CD14-positive monocyte (primary cell): ENCODE data around the gene GFRA4. TPM values are rescaled to one million over a fixed set of nuclear protein-coding genes. Genes with fewer than 3 reads are reported as not detected.

Experiments
- DNase-seq, 3 donors: peaks; one replicate each; pipeline ENCODE4 v3.0.0-alpha.2; 2011 to 2022
- H2AFZ ChIP-seq: 2 replicates; pipeline ENCODE4 v1.6.0; 2012; ENCODE audit warnings: mild to moderate bottlenecking, low read depth, low read length, inconsistent platforms; ENCODE audit not compliant: insufficient read depth, poor library complexity, severe bottlenecking
- H3K27ac ChIP-seq, 2 donors: 1 replicate in 1 of 2; 2 replicates in 1 of 2; pipeline ENCODE4 v1.5.1; 2012 to 2013; ENCODE audit warnings: low read length in 2 of 2, control low read depth in 1 of 2, inconsistent platforms in 1 of 2, low read depth in 1 of 2, mild to moderate bottlenecking in 1 of 2
- H3K27me3 ChIP-seq, 2 donors: one replicate each; pipeline versions ENCODE4 v1.6.0 to v1.6.1; 2011 to 2013; ENCODE audit warnings: low read length in 2 of 2; ENCODE audit not compliant: control insufficient read depth in 2 of 2, insufficient read depth in 2 of 2
- H3K36me3 ChIP-seq, 2 donors: replicated peaks in 1 of 2; 1 replicate in 1 of 2; 2 replicates in 1 of 2; pipeline versions ENCODE4 v1.5.1 to v1.6.1; 2012 to 2013; ENCODE audit warnings: low read length in 2 of 2, control low read depth in 1 of 2, inconsistent platforms in 1 of 2, mild to moderate bottlenecking in 1 of 2; ENCODE audit not compliant: insufficient read depth in 2 of 2, control insufficient read depth in 1 of 2
- H3K4me1 ChIP-seq, 2 donors: 1 replicate in 1 of 2; 2 replicates in 1 of 2; pipeline versions ENCODE4 v1.5.1 to v1.6.1; 2012 to 2013; ENCODE audit warnings: low read length in 2 of 2, control low read depth in 1 of 2, inconsistent platforms in 1 of 2, mild to moderate bottlenecking in 1 of 2, moderate library complexity in 1 of 2; ENCODE audit not compliant: insufficient read depth in 2 of 2, control insufficient read depth in 1 of 2
- H3K4me2 ChIP-seq: replicated peaks from 2 replicates; pipeline ENCODE3; 2012; ENCODE audit warnings: low read length, moderate library complexity, mild to moderate bottlenecking; ENCODE audit not compliant: poor library complexity, severe bottlenecking; ENCODE audit errors: extremely low read depth
- H3K4me3 ChIP-seq, 3 experiments: fragments of 200-600 bp in 1 of 3; sonication (generic) in 1 of 3; replicated peaks in 1 of 3; 1 replicate in 2 of 3; 2 replicates in 1 of 3; pipeline ENCODE4 v1.5.1; 2011 to 2013; ENCODE audit warnings: low read length in 3 of 3, mild to moderate bottlenecking in 3 of 3, control low read depth in 2 of 3, low read depth in 2 of 3, inconsistent platforms in 1 of 3, moderate library complexity in 1 of 3
- H3K79me2 ChIP-seq: 2 replicates; pipeline ENCODE4 v1.6.0; 2012; ENCODE audit warnings: mild to moderate bottlenecking, control low read depth, inconsistent platforms, low read length, moderate library complexity; ENCODE audit not compliant: insufficient read depth
- H3K9ac ChIP-seq: 2 replicates; pipeline ENCODE4 v1.6.0; 2017; ENCODE audit warnings: low read length, mild to moderate bottlenecking; ENCODE audit not compliant: insufficient read depth, poor library complexity, severe bottlenecking
- H3K9me3 ChIP-seq, 2 donors: replicated peaks in 1 of 2; 1 replicate in 1 of 2; 2 replicates in 1 of 2; pipeline versions ENCODE4 v1.5.1 to v1.6.1; 2012 to 2013; ENCODE audit warnings: low read length in 2 of 2, control low read depth in 1 of 2; ENCODE audit not compliant: control insufficient read depth in 1 of 2, insufficient read depth in 1 of 2
- H4K20me1 ChIP-seq: 2 replicates; pipeline ENCODE4 v1.6.0; 2012; ENCODE audit warnings: mild to moderate bottlenecking, low read length, control low read depth, moderate library complexity; ENCODE audit not compliant: insufficient read depth
- H3K27ac Mint-ChIP-seq, 7 donors: one replicate each; pipeline ENCODE4 v1.8.0; 2020; ENCODE audit warnings: mild to moderate bottlenecking in 7 of 7, mixed read lengths in 7 of 7, moderate library complexity in 6 of 7, inconsistent platforms in 2 of 7
- H3K27me3 Mint-ChIP-seq, 3 donors: one replicate each; pipeline ENCODE4 v1.8.0; 2021 to 2022; ENCODE audit warnings: low read depth in 3 of 3, mild to moderate bottlenecking in 3 of 3, mixed read lengths in 3 of 3, moderate library complexity in 3 of 3, inconsistent platforms in 1 of 3
- H3K36me3 Mint-ChIP-seq, 2 donors: one replicate each; pipeline ENCODE4 v1.8.0; 2020; ENCODE audit warnings: mixed read lengths in 2 of 2, inconsistent platforms in 1 of 2, mild to moderate bottlenecking in 1 of 2
- H3K4me1 Mint-ChIP-seq: one replicate; pipeline ENCODE4 v1.8.0; 2020; ENCODE audit warnings: mild to moderate bottlenecking, mixed read lengths
- H3K4me3 Mint-ChIP-seq, 2 donors: one replicate each; pipeline ENCODE4 v1.8.0; 2020; ENCODE audit warnings: mild to moderate bottlenecking in 2 of 2, mixed read lengths in 2 of 2, moderate library complexity in 1 of 2
- H3K9me3 Mint-ChIP-seq, 7 donors: one replicate each; pipeline ENCODE4 v1.8.0; 2020 to 2022; ENCODE audit warnings: mixed read lengths in 7 of 7, mild to moderate bottlenecking in 6 of 7, moderate library complexity in 6 of 7, inconsistent platforms in 2 of 7
- CTCF ChIP-seq: fragments of 200-600 bp; IDR thresholded peaks from one replicate; pipeline ENCODE4 v1.8.0; 2022; ENCODE audit warnings: antibody characterized with exemption, mild to moderate bottlenecking
- WGBS: methylation state at CpG from one replicate; pipeline ENCODE4 v1.1.5; 2013; ENCODE audit warnings: missing lambda C conversion rate; ENCODE audit not compliant: insufficient coverage; 5-methylcytosine and 5-hydroxymethylcytosine counted together
- intact Hi-C, 2 donors: fragments of 100-400 bp; cut with micrococcal nuclease; formaldehyde crosslinking; loops; one replicate each; pipeline versions ENCODE4 v1.15.0 to v1.15.1; 2023
- polyA plus RNA-seq, 3 donors: library from polyadenylated mRNA; depleted of rRNA in 1 of 3; unstranded in 2 of 3; stranded (reverse) in 1 of 3; fragments of 300-500 nt in 2 of 3; fragments of >200 nt in 1 of 3; fragmentation: Illumina TruSeq in 2 of 3; gene quantifications; 1 replicate in 2 of 3; 2 replicates in 1 of 3; pipeline ENCODE4 v1.2.3, GENCODE V29; 2012 to 2021

GFRA4 gene
- polyA plus RNA-seq, 3 donors: not detected

DNA sequence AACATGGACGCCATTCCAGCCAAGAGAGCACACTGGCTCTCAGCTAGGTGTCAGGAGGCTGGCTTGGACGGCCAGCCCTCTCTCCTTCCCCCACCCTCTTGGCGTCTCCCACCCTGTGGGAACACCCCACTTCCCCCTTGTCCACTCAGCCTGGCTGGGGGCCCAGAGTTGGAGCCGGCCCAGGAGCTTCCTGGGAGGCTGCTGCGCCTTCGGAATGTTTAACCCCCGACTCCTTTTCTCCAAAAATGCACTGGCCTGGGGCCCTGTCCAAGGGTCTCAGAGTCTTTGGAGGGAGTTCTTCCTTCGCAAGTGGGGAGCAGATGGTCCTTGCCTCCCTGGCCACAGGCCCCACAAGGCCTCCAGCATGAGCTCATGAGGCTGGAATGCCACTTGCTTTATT is 14.5 kb upstream of the GFRA4 start:
- Histone ChIP-seq H3K4me1 (peaks cover 12 to 13% of the 10 kb centered on the region in 2 donors), H3K27me3 (peaks cover 18 to 74% of the 10 kb centered on the region in 2 donors), H3K79me2 (no peaks in the 10 kb centered on the region), H4K20me1 (no peaks in the 10 kb centered on the region), H3K9ac (no peak overlapping the region), H3K27ac (no peak overlapping the region), H3K4me2 (no peak overlapping the region), H3K4me3 (no peak overlapping the region), H3K36me3 (no peaks in the 10 kb centered on the region), H3K9me3 (no peaks in the 10 kb centered on the region), H2AFZ (no peak overlapping the region)
- Mint-ChIP-seq H3K4me1 (peaks cover 16% of the 10 kb centered on the region), H3K9me3 (peaks cover 0 to 10% (median 4%) of the 10 kb centered on the region in 7 donors), H3K36me3 (peaks cover 0 to 3% of the 10 kb centered on the region in 2 donors), H3K4me3 (no peak overlapping the region), H3K27ac (no peak overlapping the region), H3K27me3 (peaks cover 61 to 82% (median 72%) of the 10 kb centered on the region in 3 donors)
- TF ChIP-seq CTCF: no peak
- WGBS: 90% methylated on average over 7 of the region's 8 CpGs
- no peak for DNase-seq
- intact Hi-C loops: loop anchor here (2.0 to 5.0 kb wide), 4 partner anchors 70 to 180 kb away; no protein-coding TSS in a partner anchor

- no peak for TF ChIP-seq CTCF
- Mint-ChIP-seq H3K4me1 (peaks cover 9% of the 10 kb centered on the region), H3K36me3 (peaks cover 0 to 3% of the 10 kb centered on the region in 2 donors), H3K27ac (no peak overlapping the region), H3K9me3 (peaks cover 0 to 9% (median 2%) of the 10 kb centered on the region in 7 donors), H3K4me3 (peak overlapping the region in 1 of 2 donors; percentile 66), H3K27me3 (peaks cover 49 to 80% (median 68%) of the 10 kb centered on the region in 3 donors)
- Histone ChIP-seq H3K27me3 (peaks cover 9 to 74% of the 10 kb centered on the region in 2 donors), H3K4me3 (no peak overlapping the region), H3K36me3 (no peaks in the 10 kb centered on the region), H3K79me2 (no peaks in the 10 kb centered on the region), H4K20me1 (no peaks in the 10 kb centered on the region), H3K4me1 (peaks cover 8 to 9% of the 10 kb centered on the region in 2 donors), H2AFZ (no peak overlapping the region), H3K27ac (no peak overlapping the region), H3K4me2 (no peak overlapping the region), H3K9me3 (no peaks in the 10 kb centered on the region), H3K9ac (no peak overlapping the region)
- intact Hi-C loops: loop anchor here in 1 of 2 donors (5.0 kb wide), 2 partner anchors 72 to 182 kb away; no protein-coding TSS in a partner anchor
- no peak for DNase-seq
- 47% methylated on average over 9 of the region's 13 CpGs for whole genome bisulfite sequencing
Observed at GRCh38 chr20:3674995-3675900, 12.0 kb upstream of the GFRA4 start.
